Posterior vena cava (tissue), 2 donors: Measurements from ENCODE around the gene S1PR5. TPM values are rescaled to one million over a fixed set of nuclear protein-coding genes. Genes with fewer than 3 reads are reported as not detected.
A peak's percentile ranks its signal among the peaks of the same experiment; 100 is the strongest.
"Not testable (repeated sequence)": the region's sequence is repeated elsewhere in the genome, so short reads cannot be mapped to it uniquely, and the experiment has no call there.

Source experiments
- DNase-seq: peaks from one replicate; pipeline ENCODE4 v3.0.0-alpha.2; 2020; ENCODE audit warnings: low spot score
- intact Hi-C, 2 donors: fragments of 100-400 bp; cut with DNase I; formaldehyde crosslinking; loops; one replicate each; pipeline versions ENCODE4 v1.14.1 to v1.14.2; 2022 to 2023
- total RNA-seq, 2 donors: library from RNA; stranded (reverse); fragmentation: NEBNext Ultra II Directional; extraction: Animal tissue kit (Norgen Biotek cat#: 25700); gene quantifications; one replicate each; pipeline ENCODE4 v1.2.1, GENCODE V29; 2021
- donor health status: DM: yes; HTN: yes; CAD: no.
- donor health status: DM: yes; HTN: yes; CAD: no.

Gene S1PR5
- total RNA-seq, 2 donors from 2014 or later: not detected

GRCh38 chr19:10548746-10549276 is 31.6 kb upstream of the S1PR5 start:
- DNase-seq: no peak
- intact Hi-C loops: no loop called here

DNA sequence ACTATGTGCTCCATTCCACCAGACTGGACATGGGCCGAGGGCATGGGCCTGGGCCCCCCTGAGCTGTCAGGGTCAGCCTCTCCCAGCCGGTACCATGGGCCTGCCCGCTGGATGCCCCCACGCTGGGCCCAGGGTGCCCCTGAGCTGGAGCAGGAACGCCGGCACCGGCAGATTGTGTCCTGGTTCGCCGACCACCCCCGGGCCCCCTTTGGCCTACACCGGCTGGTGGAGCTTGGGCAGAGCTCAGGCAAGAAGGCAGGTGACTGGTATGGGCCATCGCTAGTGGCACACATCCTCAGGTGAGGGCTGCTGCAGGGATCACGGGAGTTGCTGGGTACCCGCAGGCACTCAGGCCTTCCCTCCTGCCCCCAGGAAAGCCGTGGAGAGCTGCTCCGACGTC is 29.6 kb upstream of the S1PR5 start:
- intact Hi-C loops: no loop called here
- DNase-seq: no peak

DNA sequence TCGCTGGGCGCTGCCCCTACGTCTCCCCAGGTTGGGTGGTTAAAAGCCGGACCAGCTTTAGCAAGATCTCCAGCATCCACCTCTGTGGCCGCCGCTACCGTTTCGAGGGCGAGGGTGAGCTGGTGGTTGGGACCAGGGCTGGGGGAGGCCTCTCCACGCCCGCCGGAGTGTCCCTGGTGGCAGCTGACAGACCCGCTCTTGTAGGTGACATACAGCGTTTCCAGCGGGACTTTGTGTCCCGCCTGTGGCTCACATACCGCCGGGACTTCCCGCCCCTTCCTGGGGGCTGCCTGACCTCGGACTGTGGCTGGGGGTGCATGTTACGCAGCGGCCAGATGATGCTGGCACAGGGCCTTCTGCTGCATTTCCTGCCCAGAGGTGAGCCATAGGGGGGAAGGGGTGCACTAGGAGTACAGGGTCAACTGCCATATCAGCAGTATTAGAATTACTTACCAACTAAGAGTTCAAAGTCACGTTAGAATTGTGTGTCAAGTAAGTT is 27.6 kb upstream of the S1PR5 start:
- intact Hi-C loops: no loop called here
- no peak for DNase-seq

DNA sequence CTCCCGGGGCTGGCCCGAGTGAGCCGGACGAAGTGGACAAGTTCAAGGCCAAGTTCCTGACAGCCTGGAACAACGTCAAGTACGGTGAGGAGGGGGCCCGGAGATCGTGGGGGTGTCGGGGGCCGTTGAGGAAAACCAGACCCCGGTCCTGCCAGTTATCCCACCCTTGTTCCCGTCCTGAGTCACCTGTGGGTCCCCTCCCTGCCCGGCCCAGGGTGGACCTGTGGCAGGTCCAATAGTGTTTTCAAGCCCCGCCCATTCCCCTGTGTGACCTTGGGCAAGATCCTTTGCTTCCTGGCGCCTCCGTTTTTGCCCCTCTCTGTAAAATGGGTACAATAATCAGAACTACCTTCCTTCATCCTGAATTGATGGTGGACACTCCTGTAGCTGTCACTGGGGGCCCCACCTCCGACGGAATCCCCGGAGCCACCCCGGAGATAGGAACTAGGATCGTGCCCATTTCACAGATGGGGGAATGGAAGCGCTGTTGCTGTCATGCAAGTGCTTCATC is 27.1 kb upstream of the S1PR5 start:
- intact Hi-C loops: no loop called here
- no peak for DNase-seq

GRCh38 chr19:10543420-10544241 is 26.4 kb upstream of the S1PR5 start, which contains the start of gene ATG4D:
ATG4D (plus strand) TSS chr19:10543904; CDS start chr19:10544091, 187 bp downstream.
- DNase-seq: peak; percentile 89
- intact Hi-C loops: no loop called here

DNA sequence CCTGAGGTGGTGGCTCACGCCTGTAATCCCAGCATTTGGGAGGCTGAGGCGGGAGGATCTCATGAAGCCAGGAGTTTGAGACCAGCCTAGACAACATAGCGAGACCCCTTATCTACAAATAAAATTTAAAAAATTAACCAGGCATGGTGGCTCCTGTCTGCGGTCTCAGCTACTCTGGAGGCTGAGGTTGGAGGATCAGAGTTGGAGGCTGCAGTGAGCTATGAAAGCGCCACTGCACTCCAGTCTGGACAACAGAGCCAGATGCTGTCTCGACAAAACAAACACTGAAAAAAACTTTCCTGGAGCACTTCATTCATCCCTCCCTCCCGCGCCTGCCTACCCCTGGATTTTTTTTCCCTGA is 25.8 kb upstream of the S1PR5 start:
- no peak for DNase-seq
- intact Hi-C loops: no loop called here

DNA sequence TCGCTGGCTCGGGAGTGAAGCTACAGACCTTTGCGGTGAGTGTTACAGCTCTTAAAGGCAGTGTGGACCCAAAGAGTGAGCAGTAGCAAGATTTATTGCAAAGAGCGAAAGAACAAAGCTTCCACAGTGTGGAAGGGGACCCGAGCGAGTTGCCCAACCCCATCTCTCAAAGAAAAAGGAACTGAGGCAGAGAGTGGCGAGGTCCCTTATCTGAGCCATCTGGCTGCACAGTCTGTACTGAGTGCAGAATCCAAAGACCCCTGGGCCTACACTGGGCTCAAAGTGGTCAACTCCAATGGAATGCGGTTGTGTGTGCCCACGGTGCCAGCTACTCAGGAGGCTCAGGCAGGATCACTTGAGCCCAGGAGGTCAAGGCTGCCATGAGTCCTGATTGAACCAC is 21.8 kb upstream of the S1PR5 start:
- intact Hi-C loops, DNase-seq: not testable (repeated sequence)

DNA sequence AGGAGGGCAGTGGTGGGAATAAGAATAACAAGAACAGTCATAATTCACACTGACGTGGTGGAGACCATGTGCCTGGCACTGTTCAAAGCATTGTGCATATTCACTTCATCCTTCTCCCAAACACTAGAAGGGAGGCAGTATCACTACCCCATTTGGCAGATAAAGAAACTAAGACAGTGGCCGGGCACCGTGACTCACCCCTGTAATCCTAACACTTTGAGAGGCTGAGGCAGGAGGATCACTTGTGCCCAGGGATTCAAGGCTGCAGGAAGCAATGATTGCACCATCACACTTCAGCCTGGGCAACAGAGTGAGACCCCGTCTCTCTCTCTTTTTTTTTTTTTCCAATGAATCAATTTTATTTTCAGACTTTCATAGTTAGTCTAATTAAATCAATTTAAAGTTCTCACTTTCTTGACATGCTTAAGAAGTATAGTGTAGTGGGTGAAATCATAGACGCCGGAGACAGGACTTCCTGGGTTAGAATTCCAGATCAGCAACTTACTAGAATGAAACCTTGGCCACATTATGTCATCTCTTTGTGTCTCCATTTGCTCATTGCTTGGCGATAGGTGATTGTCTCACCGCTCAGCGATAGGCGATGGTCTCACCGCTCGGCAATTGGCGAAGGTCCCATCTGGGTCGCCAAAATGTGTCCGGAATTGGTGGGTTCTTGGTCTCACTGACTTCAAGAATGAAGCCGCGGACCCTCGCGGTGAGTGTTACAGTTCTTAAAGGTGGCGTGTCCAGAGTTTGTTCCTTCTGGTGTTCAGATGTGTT is 21.1 kb upstream of the S1PR5 start:
- intact Hi-C loops: no loop called here
- no peak for DNase-seq

- intact Hi-C loops: no loop called here
- DNase-seq: no peak
These were observed 20.4 kb upstream of the S1PR5 start for GRCh38 chr19:10537668-10538067.

- intact Hi-C loops: no loop called here
- no peak for DNase-seq
These were observed 18.4 kb upstream of the S1PR5 start for GRCh38 chr19:10535613-10536012.

DNA sequence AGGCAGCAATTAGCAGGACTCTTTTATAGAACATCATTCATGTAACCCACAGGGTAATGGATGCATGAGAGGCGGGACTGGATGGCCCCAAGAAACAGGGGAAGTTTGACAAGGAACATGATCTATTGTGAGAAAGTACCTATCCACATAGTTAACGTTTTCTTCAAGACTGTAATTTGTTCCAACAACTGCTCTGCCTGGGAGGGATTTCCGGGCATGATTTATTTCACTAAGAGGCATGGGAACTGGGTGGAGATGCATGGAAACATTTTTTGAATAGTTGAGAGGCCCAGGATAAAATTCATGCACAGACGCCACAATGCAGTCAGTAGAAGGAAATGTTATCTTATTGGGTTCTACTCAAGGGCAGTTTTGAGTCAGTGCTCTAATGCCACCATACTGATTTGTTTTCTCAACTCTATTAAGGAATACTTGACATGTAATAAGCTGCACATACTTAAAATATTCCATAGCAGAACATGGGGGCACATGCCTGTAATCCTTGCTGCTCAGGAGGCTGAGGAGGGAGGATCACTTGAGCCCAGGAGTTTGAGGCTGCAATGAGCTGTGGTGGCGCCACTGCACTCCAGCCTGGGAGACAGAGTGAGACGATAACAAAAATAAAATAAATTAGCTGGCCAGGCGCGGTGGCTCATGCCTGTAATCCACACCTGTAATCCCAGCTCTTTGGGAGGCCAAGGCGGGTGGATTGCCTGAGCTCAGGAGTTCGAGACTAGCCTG is 16.6 kb upstream of the S1PR5 start:
- intact Hi-C loops: no loop called here
- DNase-seq: no peak

DNA sequence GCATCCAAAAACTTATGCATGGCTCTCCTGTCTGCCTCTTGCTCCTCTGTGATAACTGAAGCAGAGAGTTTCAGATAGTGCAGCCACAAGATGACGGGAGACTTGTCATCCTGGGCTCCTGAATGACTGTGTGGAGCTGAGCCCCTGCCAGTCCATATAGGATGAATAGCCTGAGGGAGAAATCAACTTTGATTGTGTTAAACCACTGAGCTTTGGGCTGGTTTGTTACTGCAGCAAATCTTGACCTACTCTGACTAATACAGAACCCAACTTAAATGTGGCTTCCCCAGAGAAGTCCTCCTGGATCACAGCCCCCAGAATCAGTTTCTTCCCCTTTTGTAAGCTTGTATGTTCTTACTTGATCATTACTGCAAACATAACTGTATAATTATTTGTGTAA is 15.2 kb upstream of the S1PR5 start:
- no peak for DNase-seq
- intact Hi-C loops: no loop called here

- intact Hi-C loops, DNase-seq: not testable (repeated sequence)
These were observed 9.6 kb upstream of the S1PR5 start for GRCh38 chr19:10526887-10527286.

- intact Hi-C loops: no loop called here
- DNase-seq: no peak
These were observed 8.4 kb upstream of the S1PR5 start for GRCh38 chr19:10525636-10526035.

- intact Hi-C loops: no loop called here
These were observed 5.9 kb upstream of the S1PR5 start for GRCh38 chr19:10523135-10523636.

DNA sequence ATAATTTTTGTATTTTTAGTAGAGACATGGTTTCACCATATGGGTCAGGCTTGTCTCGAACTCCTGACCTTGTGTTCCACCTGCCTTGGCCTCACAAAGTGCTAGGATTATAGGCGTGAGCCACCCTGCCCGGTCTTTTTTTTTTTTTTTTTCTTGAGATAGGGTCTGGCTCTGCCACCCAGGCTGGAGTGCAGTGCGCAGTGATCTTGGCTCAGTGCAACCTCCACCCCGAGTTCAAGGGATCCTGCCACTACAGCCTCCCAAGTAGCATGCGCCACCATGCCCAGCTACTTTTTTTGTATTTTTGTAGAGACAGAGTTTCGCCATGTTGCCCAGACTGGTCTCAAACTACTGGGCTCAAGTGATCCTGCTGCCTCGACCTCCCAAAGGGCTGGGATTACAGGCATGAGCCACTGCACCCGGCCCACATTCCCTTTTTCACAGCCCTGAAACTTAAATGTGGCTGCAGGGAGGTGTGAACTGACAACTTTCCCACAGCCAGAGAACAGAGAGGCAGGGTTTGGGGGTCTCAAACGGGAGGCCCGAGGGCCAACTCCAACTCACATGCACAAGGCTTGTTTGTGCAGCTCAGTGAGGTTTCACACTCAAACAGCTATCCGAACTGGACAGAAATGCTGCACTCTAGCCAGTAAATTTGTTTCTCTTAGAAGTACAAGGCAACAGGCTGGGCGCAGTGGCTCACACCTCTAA is 4.4 kb upstream of the S1PR5 start:
- intact Hi-C loops: no loop called here
- no peak for DNase-seq

More at GRCh38 chr19:10523135-10523636, 5.9 kb upstream of the S1PR5 start:
- no peak for DNase-seq

GRCh38 chr19:10520652-10521318 is 3.5 kb upstream of the S1PR5 start:
- no peak for DNase-seq
- intact Hi-C loops: no loop called here

DNA sequence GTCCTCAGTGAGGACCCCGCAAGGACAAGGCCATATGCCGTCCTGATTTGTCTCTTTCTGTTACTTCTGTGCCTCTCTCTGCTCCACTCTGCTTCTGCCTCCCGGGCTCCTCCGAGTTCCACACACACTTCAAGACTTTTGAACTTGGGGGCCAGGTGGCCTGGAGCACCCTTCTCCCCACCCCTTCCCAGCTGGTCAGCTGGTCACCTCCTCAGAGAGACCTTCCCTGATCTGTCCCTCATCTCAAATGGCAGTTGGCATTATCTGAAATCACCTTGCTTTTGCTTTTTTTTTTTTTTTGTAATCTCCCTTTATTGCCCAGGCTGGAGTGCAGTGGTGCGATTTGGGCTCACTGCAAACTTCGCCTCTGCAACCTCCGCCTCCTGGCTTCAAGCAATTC is 2.2 kb upstream of the S1PR5 start:
- intact Hi-C loops: loop anchor here in 1 of 2 donors (2.0 kb wide), 1 partner anchor 33 kb away; no protein-coding TSS in a partner anchor

More for the DNA sequence above, 2.2 kb upstream of the S1PR5 start:
- no peak for DNase-seq
